GM12874 (cell line): ENCODE measurements around the gene CAMK2D.

ENCODE experiments used
- TF ChIP-seq, protein P1 (sequence below): IDR thresholded peaks from 2 replicates; pipeline ENCODE4 v1.5.1; 2011; ENCODE audit warnings: low read depth, mild to moderate bottlenecking, control low read depth, low read length, moderate library complexity; ENCODE audit not compliant: insufficient read depth

The CAMK2D gene

GRCh38 chr4:113446019-113446418 lies 315.5 kb downstream of the CAMK2D start:
- TF ChIP-seq, protein P1, sequence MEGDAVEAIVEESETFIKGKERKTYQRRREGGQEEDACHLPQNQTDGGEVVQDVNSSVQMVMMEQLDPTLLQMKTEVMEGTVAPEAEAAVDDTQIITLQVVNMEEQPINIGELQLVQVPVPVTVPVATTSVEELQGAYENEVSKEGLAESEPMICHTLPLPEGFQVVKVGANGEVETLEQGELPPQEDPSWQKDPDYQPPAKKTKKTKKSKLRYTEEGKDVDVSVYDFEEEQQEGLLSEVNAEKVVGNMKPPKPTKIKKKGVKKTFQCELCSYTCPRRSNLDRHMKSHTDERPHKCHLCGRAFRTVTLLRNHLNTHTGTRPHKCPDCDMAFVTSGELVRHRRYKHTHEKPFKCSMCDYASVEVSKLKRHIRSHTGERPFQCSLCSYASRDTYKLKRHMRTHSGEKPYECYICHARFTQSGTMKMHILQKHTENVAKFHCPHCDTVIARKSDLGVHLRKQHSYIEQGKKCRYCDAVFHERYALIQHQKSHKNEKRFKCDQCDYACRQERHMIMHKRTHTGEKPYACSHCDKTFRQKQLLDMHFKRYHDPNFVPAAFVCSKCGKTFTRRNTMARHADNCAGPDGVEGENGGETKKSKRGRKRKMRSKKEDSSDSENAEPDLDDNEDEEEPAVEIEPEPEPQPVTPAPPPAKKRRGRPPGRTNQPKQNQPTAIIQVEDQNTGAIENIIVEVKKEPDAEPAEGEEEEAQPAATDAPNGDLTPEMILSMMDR: no peak

GRCh38 chr4:113445286-113445685 lies 316.3 kb downstream of the CAMK2D start:
- TF ChIP-seq, protein P1: no peak

DNA sequence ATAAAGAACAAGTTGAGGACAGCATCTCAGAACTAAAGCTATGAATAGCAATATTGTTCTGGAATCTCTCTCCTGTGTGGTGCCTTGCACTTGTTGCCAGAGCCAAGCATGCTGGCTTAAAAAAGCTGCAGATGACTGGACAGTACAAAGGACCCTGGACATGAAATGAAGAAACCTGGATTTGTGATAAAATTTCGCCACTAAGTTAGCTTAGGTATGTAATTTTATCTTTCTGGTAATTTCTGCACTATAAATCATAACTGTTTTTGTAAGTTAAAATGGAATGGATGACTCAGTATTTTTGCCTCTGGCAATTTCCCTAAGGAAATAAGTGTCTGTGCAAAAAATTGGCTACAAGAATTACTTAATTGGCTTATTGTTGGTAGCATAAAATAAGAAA lies 317.2 kb downstream of the CAMK2D start:
- TF ChIP-seq, protein P1: no peak

DNA sequence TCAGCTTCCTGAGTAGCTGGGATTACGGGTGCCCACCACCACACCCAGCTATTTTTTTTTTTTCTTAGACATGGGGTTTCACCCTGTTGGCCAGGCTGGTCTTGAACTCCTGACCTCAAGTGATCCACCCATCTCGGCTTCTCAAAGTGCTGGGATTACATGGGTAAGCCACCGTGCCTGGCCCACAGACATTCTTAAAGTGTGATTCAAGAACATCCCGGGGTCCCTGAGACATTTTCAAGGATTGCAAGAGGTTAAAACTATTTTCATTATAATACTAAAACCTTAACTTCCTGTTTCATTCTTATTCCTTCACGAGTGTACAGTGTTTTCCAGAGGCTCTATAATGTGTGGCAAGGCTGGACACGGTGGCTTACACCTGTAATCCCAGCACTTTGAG lies 318.7 kb downstream of the CAMK2D start:
- TF ChIP-seq, protein P1: no peak

GRCh38 chr4:113440371-113440770 lies 321.2 kb downstream of the CAMK2D start:
- TF ChIP-seq, protein P1: no peak

DNA sequence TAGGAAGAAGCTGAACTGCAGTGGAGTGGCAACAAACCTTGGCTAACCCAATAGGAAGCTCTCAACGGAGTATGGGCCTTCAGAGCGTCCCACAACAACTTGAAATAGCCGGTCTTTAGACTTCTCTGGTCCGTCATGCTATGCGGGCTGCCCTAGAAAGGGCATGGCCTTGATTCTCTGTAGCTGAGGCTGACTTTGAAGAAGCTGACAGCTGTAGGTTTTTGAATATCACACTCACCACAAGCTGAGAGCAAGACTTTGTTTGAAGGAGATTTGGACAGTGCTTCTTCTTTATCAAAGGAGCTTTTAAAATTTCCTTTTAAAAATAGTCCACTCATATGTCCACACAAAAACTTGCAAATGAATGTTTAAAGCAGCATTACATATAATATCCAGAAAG lies 322.9 kb downstream of the CAMK2D start:
- TF ChIP-seq, protein P1: no peak

- TF ChIP-seq, protein P1: no peak
Measured at GRCh38 chr4:113437129-113437528, 324.4 kb downstream of the CAMK2D start.

- TF ChIP-seq, protein P1: no peak
Measured at GRCh38 chr4:113436360-113436759, 325.2 kb downstream of the CAMK2D start.
